Osteocyte (in vitro differentiated cells): ENCODE measurements around the gene SLIT1. TPM values are rescaled to one million over a fixed set of nuclear protein-coding genes. Genes with fewer than 3 reads are reported as not detected.

ENCODE experiments used
- DNase-seq: peaks from one replicate; pipeline ENCODE4 v3.0.0; 2021; ENCODE audit warnings: mixed read lengths; ENCODE audit not compliant: unreplicated experiment; ENCODE audit errors: extremely low spot score
- H3K27ac Mint-ChIP-seq: one replicate; pipeline ENCODE4 v1.8.0; 2021; ENCODE audit warnings: mild to moderate bottlenecking, mixed read lengths; ENCODE audit not compliant: unreplicated experiment
- H3K27me3 Mint-ChIP-seq: one replicate; pipeline ENCODE4 v1.8.0; 2021; ENCODE audit warnings: mixed read lengths; ENCODE audit not compliant: unreplicated experiment
- H3K36me3 Mint-ChIP-seq: one replicate; pipeline ENCODE4 v1.8.0; 2021; ENCODE audit warnings: mixed read lengths; ENCODE audit not compliant: unreplicated experiment
- H3K4me1 Mint-ChIP-seq: one replicate; pipeline ENCODE4 v1.8.0; 2021; ENCODE audit warnings: mixed read lengths; ENCODE audit not compliant: unreplicated experiment
- H3K4me3 Mint-ChIP-seq: one replicate; pipeline ENCODE4 v1.8.0; 2021; ENCODE audit warnings: mild to moderate bottlenecking, moderate library complexity, mixed read lengths; ENCODE audit not compliant: unreplicated experiment
- H3K9me3 Mint-ChIP-seq: one replicate; pipeline ENCODE4 v1.8.0; 2021; ENCODE audit warnings: mixed read lengths; ENCODE audit not compliant: unreplicated experiment
- total RNA-seq: library from RNA; stranded (reverse); gene quantifications from 2 replicates; pipeline ENCODE4 v1.2.1, GENCODE V29; 2021
- TF ChIP-seq, protein P1 (sequence below): fragments of 200-600 bp; sonication (generic); IDR thresholded peaks from 2 replicates; pipeline ENCODE4 v1.5.0; 2021; ENCODE audit warnings: antibody characterized with exemption, mild to moderate bottlenecking, moderate library complexity

The SLIT1 gene
- total RNA-seq, 1 donor from 2014 or later: not detected

DNA sequence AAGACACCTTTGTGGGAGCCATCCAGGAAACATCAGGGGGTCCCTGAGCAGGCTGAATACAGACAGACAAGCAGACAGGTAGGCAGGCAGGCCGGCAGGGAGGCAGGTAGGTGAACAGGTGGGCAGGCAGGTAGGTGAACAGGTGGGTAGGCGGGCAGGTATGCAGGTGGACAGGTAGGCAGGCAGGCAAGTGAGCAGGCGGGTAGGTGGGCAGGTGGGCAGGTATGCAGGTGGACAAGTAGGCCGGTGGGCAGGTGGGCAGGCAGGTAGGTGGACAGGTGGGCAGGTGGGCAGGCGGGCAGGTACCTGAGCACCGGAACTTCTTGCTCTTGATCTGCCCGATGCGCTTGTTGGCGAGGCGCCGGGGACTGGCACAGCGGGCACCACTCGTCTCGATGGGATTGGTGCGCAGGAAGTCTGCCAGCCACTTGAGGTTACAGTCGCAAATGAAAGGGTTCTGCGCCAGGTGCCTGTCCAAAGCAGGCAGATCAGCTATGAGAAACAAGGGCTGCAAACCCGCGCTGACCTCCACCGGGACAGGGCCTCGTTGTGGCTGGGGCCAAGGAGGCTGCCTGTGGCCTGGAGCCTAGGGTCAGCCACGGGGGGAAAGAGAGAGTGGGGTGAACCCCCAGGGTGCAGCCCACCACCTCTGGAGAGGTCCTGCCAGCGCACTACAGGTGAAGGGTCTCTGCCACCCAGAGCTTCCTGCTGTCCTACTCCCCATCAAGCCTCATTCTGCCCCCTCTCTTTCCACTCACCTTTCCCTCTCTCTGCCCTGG lies 136.9 kb downstream of the SLIT1 start:
- Mint-ChIP-seq H3K4me1 (no peaks in the 10 kb centered on the region), H3K4me3 (no peak overlapping the region), H3K27me3 (peaks cover 29% of the 10 kb centered on the region), H3K27ac (no peak overlapping the region), H3K36me3 (no peaks in the 10 kb centered on the region), H3K9me3 (no peaks in the 10 kb centered on the region)
- no peak for DNase-seq
- TF ChIP-seq, protein P1, sequence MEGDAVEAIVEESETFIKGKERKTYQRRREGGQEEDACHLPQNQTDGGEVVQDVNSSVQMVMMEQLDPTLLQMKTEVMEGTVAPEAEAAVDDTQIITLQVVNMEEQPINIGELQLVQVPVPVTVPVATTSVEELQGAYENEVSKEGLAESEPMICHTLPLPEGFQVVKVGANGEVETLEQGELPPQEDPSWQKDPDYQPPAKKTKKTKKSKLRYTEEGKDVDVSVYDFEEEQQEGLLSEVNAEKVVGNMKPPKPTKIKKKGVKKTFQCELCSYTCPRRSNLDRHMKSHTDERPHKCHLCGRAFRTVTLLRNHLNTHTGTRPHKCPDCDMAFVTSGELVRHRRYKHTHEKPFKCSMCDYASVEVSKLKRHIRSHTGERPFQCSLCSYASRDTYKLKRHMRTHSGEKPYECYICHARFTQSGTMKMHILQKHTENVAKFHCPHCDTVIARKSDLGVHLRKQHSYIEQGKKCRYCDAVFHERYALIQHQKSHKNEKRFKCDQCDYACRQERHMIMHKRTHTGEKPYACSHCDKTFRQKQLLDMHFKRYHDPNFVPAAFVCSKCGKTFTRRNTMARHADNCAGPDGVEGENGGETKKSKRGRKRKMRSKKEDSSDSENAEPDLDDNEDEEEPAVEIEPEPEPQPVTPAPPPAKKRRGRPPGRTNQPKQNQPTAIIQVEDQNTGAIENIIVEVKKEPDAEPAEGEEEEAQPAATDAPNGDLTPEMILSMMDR: no peak

DNA sequence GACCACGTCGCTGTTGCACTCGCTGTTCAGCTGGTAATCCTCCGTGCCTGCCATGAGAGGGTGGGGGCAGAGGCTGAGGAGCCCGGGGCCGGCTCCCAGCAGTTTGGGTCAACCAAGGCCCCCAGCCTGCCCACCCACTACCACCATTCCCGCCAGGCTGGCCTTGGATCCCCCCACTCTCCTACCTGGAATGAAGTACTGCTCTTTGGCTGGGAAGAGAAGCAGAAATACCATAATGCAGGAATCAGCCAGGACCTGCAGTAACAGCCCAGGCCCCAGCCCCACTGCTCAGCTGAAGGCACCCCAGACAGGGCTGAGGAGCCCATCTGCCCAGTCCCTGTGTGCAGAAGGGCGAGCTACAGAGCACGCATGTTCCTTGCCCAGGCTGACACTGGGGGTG lies 138.0 kb downstream of the SLIT1 start:
- Mint-ChIP-seq H3K9me3 (no peaks in the 10 kb centered on the region), H3K4me1 (no peaks in the 10 kb centered on the region), H3K27me3 (peaks cover 20% of the 10 kb centered on the region), H3K36me3 (no peaks in the 10 kb centered on the region), H3K4me3 (no peak overlapping the region), H3K27ac (no peak overlapping the region)
- TF ChIP-seq, protein P1: no peak
- no peak for DNase-seq

DNA sequence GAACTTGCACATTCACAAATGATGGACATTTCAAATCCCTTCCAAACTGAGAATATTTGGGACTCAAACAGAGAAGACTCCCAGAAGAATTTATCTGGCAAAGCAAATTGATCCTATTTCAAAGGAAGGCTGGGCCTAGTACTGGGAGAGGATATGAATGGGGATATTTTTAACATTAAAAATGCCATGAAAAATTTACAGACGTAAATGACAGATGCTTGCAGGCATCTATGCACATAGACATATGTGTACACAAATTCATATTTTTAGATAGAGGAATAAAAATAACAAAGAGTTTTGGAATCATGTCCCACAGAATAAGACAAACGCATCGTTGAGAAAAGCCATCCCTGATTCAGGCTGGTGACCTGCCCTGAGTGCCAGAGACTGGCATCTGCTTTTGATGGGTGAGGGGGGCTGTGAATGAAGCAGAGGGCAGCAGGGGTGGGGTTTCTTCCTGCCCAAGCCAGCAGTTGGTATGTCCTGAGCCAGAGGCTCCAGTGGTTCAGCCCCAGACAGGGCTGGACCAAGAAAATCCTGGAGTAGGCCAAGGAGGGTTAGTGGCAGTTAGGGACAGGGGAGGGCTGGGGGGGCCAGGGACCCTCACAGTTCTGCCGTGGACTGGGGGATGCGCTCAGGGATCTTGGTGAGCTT lies 138.5 kb downstream of the SLIT1 start:
- no peak overlapping the region for H3K27ac Mint-ChIP-seq
- H3K4me1 Mint-ChIP-seq: no peaks in the 10 kb centered on the region
- no peak for DNase-seq
- peaks cover 16% of the 10 kb centered on the region for H3K27me3 Mint-ChIP-seq
- TF ChIP-seq, protein P1: no peak
- H3K36me3 Mint-ChIP-seq: no peaks in the 10 kb centered on the region
- no peak overlapping the region for H3K4me3 Mint-ChIP-seq
- no peaks in the 10 kb centered on the region for H3K9me3 Mint-ChIP-seq

DNA sequence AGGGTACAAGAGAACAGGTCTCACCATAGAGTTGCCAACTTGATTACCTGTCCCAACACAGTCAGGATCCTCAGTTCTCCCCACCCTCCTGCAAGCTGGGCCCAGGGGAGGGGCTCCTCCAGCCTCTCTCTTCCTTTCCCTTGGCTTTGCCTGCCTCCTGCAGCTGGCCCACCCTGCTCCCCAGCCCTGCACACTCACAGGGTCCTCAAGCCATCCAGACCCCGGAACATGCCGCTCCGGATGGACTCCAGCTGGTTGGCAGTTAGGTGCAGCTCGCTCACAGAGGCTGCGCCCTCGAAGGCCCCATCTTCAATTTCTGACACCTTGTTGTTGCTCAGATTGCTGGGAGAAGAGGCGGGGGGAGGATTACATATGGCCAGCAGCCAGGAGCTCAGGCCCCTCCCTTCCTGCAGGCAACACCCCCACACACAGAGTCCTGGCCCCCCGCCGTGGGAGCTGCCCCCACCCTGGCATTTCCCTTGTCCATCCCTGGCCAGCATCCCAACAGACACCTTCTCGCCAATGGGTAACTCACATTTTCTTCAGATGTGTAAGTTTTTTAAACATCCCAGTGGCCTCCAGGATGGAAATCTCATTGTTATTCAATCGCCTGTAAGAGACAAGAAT lies 139.2 kb downstream of the SLIT1 start:
- Mint-ChIP-seq H3K27me3 (peaks cover 20% of the 10 kb centered on the region), H3K4me3 (no peak overlapping the region), H3K4me1 (no peaks in the 10 kb centered on the region), H3K9me3 (no peaks in the 10 kb centered on the region), H3K27ac (no peak overlapping the region), H3K36me3 (no peaks in the 10 kb centered on the region)
- DNase-seq: no peak
- TF ChIP-seq, protein P1: no peak

DNA sequence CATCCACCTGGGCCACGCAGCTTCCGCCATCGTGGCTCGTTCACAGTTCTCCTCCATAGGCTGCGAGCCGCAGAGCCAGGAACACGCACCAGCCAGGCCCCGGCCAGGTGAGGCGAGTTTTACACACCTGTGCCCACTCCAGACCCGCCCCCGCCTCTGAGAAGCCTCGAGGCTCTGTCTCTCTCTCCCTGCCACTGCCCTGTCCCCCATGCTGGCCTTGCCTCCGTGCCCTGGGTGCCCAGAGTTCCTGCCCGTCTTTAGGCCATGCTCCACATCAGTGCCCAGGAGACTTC lies 142.2 kb downstream of the SLIT1 start:
- Mint-ChIP-seq H3K9me3 (no peaks in the 10 kb centered on the region), H3K36me3 (no peaks in the 10 kb centered on the region), H3K27me3 (peaks cover 7% of the 10 kb centered on the region), H3K27ac (no peak overlapping the region), H3K4me3 (no peak overlapping the region), H3K4me1 (no peaks in the 10 kb centered on the region)
- TF ChIP-seq, protein P1: no peak
- DNase-seq: no peak
